Pancreas (tissue), 10 donors: ENCODE measurements around the gene DYRK1A. TPM values are rescaled to one million over a fixed set of nuclear protein-coding genes. Genes with fewer than 3 reads are reported as not detected.

Source experiments
- ATAC-seq, 4 donors: fragments of 200-7000 bp; cut with Tn5 transposase; one replicate each; pipeline versions ENCODE4 v1.8.0 to v1.9.1; 2020; ENCODE audit warnings: mild to moderate bottlenecking in 4 of 4, moderate library complexity in 4 of 4
- DNase-seq, 6 donors: peaks; one replicate each; pipeline ENCODE4 v3.0.0-alpha.2; 2020
- FAIRE-seq: peaks from 2 replicates; lab custom pipeline; 2012; peaks lifted over from hg19 to GRCh38; lab: Jason Lieb, UNC
- H3K27ac ChIP-seq, 4 donors: fragments of 200-600 bp; sonication (generic); 1 replicate in 3 of 4; 2 replicates in 1 of 4; pipeline versions ENCODE4 v1.5.0 to v1.8.0; 2020
- H3K27me3 ChIP-seq, 4 donors: fragments of 200-600 bp; one replicate each; pipeline ENCODE4 v1.8.0; 2021
- H3K36me3 ChIP-seq, 3 donors: fragments of 200-600 bp; sonication (generic) in 1 of 3; one replicate each; pipeline versions ENCODE4 v1.5.0 to v1.8.0; 2020 to 2021
- H3K4me1 ChIP-seq, 3 donors: fragments of 200-600 bp; one replicate each; pipeline ENCODE4 v1.8.0; 2021
- H3K4me3 ChIP-seq, 4 donors: fragments of 200-600 bp; sonication (generic) in 2 of 4; one replicate each; pipeline versions ENCODE4 v1.5.0 to v1.8.0; 2020 to 2021
- H3K9me3 ChIP-seq, 4 donors: fragments of 200-600 bp; one replicate each; pipeline ENCODE4 v1.8.0; 2021
- WGBS, 2 donors: extraction: QIAGEN DNeasy Blood & Tissue Kit; methylation state at CpG; one replicate each; pipeline ENCODE4 v1.1.7; 2013; 5-methylcytosine and 5-hydroxymethylcytosine counted together
- intact Hi-C, 3 donors: fragments of 100-400 bp; cut with DNase I; formaldehyde crosslinking; loops; one replicate each; pipeline versions ENCODE4 v1.11.1 to v1.14.2; 2022
- polyA plus RNA-seq, 2 donors: library from polyadenylated mRNA; stranded (reverse); fragments of 200-250 nt; gene quantifications; one replicate each; pipeline ENCODE4 v1.2.3, GENCODE V29; 2013
- total RNA-seq, 6 donors: library from RNA; stranded (reverse); fragmentation: NEBNext Ultra II Directional in 4 of 6; extraction: Animal tissue kit (Norgen Biotek cat#: 25700) in 4 of 6; gene quantifications; one replicate each; pipeline versions ENCODE4 v1.2.1 to v1.2.4, GENCODE V29; 2021 to 2023
- TF ChIP-seq, protein P1 (sequence below), 4 donors: fragments of 200-600 bp; sonication (generic) in 3 of 4; IDR thresholded peaks; one replicate each; pipeline versions ENCODE4 v1.5.0 to v1.8.0; 2021; ENCODE audit warnings: antibody characterized with exemption in 4 of 4
- donor health status: healthy with polysubstance abuse.
- donor health status: DM: no; HTN: no; CAD: no; lungs with moderate emphysema.
- donor health status: DM: no; HTN: no; CAD: no.
- donor health status: control.
- donor health status: control.
- donor health status: Bipolar disorder and iron deficiency.
- donor health status: DM: yes; HTN: yes; CAD: no.
- donor health status: DM: no; HTN: no; CAD: no.
- donor health status: DM: no; HTN: no; CAD: no.
- donor health status: DM: yes; HTN: yes; CAD: no.

The DYRK1A gene
- total and polyA plus RNA-seq, 8 donors = 10.4 to 37.9 (median 22.3) TPM

DNA sequence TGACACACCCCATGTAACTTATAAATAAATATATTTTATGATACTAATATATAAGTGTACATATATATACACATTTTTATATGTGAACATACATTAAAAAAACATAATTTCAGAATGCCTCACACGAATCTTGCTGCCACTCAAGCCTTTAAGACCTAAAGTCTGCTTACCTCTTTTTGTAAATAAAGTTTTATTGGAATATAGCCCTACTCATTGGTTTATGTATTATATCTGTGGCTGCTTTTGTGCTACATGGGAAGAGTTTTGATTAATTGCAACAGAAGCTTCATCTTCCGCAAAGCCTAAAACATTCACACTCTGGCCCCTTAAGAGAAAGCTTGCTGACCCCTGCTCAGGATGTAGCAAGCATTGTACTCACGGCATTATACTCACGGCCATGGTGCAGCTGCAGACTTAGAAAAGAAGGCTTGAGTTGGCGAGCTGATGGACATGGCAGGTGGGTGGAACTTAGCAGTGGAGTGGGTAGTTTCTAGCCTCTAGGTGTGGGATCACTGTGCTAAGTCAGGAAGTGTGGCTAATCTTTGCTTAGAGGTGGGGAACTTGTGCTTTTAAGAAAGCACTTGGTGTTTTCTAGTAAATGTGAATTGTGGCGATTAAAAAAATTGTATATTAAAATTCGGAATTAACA is 80.8 kb downstream of the DYRK1A start:
- no peak for DNase-seq
- no peak overlapping the region for H3K4me3 ChIP-seq
- ATAC-seq = no peak
- H3K27ac ChIP-seq = no peak overlapping the region
- 88 to 93% methylated on average over 7 of the region's 7 CpGs for WGBS, 2 donors
- no peaks in the 10 kb centered on the region for H3K27me3 ChIP-seq
- peaks cover 11 to 30% (median 18%) of the 10 kb centered on the region in 3 donors for H3K4me1 ChIP-seq
- TF ChIP-seq, protein P1, sequence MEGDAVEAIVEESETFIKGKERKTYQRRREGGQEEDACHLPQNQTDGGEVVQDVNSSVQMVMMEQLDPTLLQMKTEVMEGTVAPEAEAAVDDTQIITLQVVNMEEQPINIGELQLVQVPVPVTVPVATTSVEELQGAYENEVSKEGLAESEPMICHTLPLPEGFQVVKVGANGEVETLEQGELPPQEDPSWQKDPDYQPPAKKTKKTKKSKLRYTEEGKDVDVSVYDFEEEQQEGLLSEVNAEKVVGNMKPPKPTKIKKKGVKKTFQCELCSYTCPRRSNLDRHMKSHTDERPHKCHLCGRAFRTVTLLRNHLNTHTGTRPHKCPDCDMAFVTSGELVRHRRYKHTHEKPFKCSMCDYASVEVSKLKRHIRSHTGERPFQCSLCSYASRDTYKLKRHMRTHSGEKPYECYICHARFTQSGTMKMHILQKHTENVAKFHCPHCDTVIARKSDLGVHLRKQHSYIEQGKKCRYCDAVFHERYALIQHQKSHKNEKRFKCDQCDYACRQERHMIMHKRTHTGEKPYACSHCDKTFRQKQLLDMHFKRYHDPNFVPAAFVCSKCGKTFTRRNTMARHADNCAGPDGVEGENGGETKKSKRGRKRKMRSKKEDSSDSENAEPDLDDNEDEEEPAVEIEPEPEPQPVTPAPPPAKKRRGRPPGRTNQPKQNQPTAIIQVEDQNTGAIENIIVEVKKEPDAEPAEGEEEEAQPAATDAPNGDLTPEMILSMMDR (IDR thresholded peaks at IDR 0.05) = no peak
- intact Hi-C loops = no loop called here
- H3K9me3 ChIP-seq = no peaks in the 10 kb centered on the region
- no peak for FAIRE-seq
- H3K36me3 ChIP-seq = no peaks in the 10 kb centered on the region

DNA sequence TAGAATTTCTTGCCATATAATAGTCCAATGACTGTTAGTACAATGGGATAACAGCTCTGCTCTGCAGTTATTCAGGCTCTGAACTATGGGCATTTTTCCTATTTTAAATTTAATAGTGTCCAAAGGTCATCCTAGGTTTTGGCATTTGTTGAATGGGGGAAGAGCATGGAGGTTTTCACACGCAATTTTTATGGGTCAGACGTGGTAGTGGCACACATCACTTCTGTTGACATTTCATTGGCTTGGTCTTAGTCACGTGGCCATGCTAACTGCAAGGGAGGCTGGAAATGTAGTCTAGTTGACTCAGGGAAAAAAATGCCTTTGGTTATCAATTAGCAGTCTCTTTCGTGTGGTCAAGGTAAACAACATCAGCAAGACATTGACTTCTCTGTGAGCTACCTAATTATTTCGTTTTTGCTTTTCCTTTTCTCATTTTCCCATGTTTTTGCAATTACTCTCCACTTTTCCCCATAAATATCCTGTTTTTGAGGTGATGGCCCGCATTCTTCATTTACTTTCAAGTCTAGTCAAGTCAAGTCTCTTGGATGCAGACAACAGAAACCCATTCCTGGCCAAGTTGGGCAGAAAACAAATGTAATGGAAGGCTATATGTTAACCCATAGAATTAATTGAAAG is 82.8 kb downstream of the DYRK1A start:
- FAIRE-seq (no peak), DNase-seq (no peak), ATAC-seq (peak in 2 of 4 donors; percentile 45 to 53)
- intact Hi-C loops = no loop called here
- H3K4me3 ChIP-seq = no peak overlapping the region
- H3K4me1 ChIP-seq = peaks cover 7 to 20% (median 18%) of the 10 kb centered on the region in 3 donors
- H3K27ac ChIP-seq = no peak overlapping the region
- no peaks in the 10 kb centered on the region for H3K36me3 ChIP-seq
- H3K27me3 ChIP-seq = no peaks in the 10 kb centered on the region
- no peaks in the 10 kb centered on the region for H3K9me3 ChIP-seq
- TF ChIP-seq, protein P1 (IDR thresholded peaks at IDR 0.05) = no peak
- WGBS, 2 donors = 39 to 46% methylated on average over 6 of the region's 6 CpGs

DNA sequence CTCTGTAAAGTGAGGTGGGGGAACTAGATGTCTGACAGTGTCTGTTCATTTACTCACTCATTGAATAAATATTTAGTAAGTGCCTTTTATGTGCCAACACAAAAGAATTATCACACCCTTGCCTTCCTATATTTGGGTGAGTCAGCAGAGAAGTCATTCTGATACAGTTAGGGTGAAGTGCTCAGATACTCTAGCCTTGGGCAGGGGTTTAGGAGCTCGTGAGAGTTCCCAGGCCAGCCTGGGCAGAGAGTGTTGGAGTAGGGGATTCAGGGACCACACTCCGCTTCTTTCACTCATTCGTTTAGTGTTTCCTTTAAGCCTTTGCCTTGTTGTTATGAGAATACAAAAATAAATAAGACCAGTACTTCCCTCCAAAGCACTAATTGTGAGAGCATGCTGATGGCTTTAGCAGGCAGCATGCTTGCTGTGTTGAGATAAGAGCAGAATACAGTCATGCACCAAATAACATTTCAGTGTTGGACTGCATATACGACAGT is 83.9 kb downstream of the DYRK1A start:
- Histone ChIP-seq H3K27me3 (no peaks in the 10 kb centered on the region), H3K4me3 (no peak overlapping the region), H3K4me1 (peaks cover 7 to 19% (median 18%) of the 10 kb centered on the region in 3 donors), H3K9me3 (no peaks in the 10 kb centered on the region), H3K36me3 (no peaks in the 10 kb centered on the region), H3K27ac (no peak overlapping the region)
- no peak for ATAC-seq
- no peak for FAIRE-seq
- WGBS, 2 donors = 82 to 86% methylated on average over 4 of the region's 4 CpGs
- intact Hi-C loops = no loop called here
- TF ChIP-seq, protein P1 (IDR thresholded peaks at IDR 0.05) = no peak
- no peak for DNase-seq

DNA sequence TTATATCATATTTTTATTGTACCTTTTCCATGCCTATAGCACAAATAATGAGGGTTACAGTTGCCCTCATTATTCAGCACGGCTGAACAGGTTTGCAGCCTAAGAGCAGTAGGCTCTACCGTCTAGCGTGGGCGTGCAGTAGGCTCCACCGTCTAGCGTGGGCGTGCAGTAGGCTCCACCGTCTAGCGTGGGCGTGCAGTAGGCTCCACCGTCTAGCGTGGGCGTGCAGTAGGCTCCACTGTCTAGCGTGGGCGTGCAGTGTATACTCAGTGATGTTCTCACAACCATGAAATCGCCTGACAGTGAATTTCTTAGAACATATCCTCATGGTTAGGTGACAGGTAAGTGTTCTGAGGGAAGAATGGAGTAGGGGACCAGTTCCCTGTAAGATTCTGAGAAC is 84.9 kb downstream of the DYRK1A start:
- DNase-seq (no peak), ATAC-seq (no peak), FAIRE-seq (no peak)
- Histone ChIP-seq H3K27me3 (no peaks in the 10 kb centered on the region), H3K9me3 (no peaks in the 10 kb centered on the region), H3K4me3 (no peak overlapping the region), H3K27ac (no peak overlapping the region), H3K36me3 (no peaks in the 10 kb centered on the region), H3K4me1 (peaks cover 3 to 17% (median 14%) of the 10 kb centered on the region in 3 donors)
- 95 to 97% methylated on average over 16 of the region's 16 CpGs for WGBS, 2 donors
- TF ChIP-seq, protein P1 (IDR thresholded peaks at IDR 0.05) = no peak
- intact Hi-C loops = no loop called here

DNA sequence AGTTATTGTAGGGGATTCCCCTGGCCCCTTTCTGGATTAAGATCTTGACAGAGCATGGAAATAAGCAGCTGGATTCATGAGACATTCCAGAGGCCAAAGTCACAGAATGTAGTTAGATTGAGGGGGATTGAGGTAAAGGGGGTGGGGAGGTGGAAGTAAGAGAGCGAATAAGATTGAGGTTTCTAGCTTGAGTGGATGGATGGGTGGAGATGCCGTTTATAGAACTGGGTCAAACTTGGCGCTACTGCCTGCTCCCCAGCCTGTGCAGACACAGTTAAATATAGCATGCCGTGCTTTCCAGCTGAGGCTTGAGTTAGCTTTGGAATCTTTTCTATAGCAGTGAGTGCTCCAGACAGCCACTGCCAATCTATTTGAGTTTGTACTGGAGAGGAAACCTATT is 85.7 kb downstream of the DYRK1A start:
- DNase-seq = no peak
- Histone ChIP-seq H3K36me3 (no peaks in the 10 kb centered on the region), H3K4me3 (no peak overlapping the region), H3K4me1 (peaks cover 0 to 15% (median 14%) of the 10 kb centered on the region in 3 donors), H3K9me3 (no peaks in the 10 kb centered on the region), H3K27me3 (no peaks in the 10 kb centered on the region), H3K27ac (no peak overlapping the region)
- no peak for FAIRE-seq
- peak in 3 of 4 donors; percentile 26 to 57 (median 40) for ATAC-seq
- intact Hi-C loops = no loop called here
- TF ChIP-seq, protein P1 (IDR thresholded peaks at IDR 0.05) = no peak
- WGBS, 2 donors = 38 to 40% methylated on average over 4 of the region's 4 CpGs
